ENCODE results near the gene RBM20.

- TF ChIP-seq EZH2 (IDR thresholded peaks at IDR 0.05; ENCODE audit: low read depth), result no peak
- TF ChIP-seq, protein P1, sequence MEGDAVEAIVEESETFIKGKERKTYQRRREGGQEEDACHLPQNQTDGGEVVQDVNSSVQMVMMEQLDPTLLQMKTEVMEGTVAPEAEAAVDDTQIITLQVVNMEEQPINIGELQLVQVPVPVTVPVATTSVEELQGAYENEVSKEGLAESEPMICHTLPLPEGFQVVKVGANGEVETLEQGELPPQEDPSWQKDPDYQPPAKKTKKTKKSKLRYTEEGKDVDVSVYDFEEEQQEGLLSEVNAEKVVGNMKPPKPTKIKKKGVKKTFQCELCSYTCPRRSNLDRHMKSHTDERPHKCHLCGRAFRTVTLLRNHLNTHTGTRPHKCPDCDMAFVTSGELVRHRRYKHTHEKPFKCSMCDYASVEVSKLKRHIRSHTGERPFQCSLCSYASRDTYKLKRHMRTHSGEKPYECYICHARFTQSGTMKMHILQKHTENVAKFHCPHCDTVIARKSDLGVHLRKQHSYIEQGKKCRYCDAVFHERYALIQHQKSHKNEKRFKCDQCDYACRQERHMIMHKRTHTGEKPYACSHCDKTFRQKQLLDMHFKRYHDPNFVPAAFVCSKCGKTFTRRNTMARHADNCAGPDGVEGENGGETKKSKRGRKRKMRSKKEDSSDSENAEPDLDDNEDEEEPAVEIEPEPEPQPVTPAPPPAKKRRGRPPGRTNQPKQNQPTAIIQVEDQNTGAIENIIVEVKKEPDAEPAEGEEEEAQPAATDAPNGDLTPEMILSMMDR (conservative IDR thresholded peaks at IDR 0.05), result no peak
Observed at GRCh38 chr10:110647136-110647430, 2.9 kb downstream of the RBM20 start.

Measured in PC-9 (cell line).